H1 (cell line): ENCODE results near the gene WNT3A. TPM values are rescaled to one million over a fixed set of nuclear protein-coding genes. Genes with fewer than 3 reads are reported as not detected.

Source experiments
- CHD1 ChIP-seq: IDR thresholded peaks from 2 replicates; pipeline ENCODE4 v1.6.1; 2012; ENCODE audit warnings: low read depth, low read length, improper control_type of control experiment
- HDAC2 ChIP-seq, 2 experiments: fragments of 300-600 bp in 1 of 2; sonication (generic) in 1 of 2; IDR thresholded peaks; 2 replicates each; pipeline ENCODE4 v1.6.1; 2011 to 2012; ENCODE audit warnings: low read depth in 2 of 2, low read length in 2 of 2, mild to moderate bottlenecking in 2 of 2, moderate library complexity in 2 of 2, borderline replicate concordance in 1 of 2, inconsistent platforms in 1 of 2
- KDM1A ChIP-seq: fragments of 200-600, 300-600 bp; sonication (generic); IDR thresholded peaks from 2 replicates; pipeline ENCODE4 v1.7.1; 2016; ENCODE audit warnings: mild to moderate bottlenecking, low read length, borderline replicate concordance
- SIX5 ChIP-seq: IDR thresholded peaks from 2 replicates; pipeline ENCODE4 v1.6.1; 2011; ENCODE audit warnings: mild to moderate bottlenecking, low read depth, low read length
- TAF7 ChIP-seq: optimal IDR thresholded peaks from 2 replicates; pipeline ENCODE3; 2011; ENCODE audit warnings: low read depth, mild to moderate bottlenecking, inconsistent platforms, low read length, moderate library complexity, borderline replicate concordance
- TEAD4 ChIP-seq: IDR thresholded peaks from 2 replicates; pipeline ENCODE4 v1.6.1; 2012; ENCODE audit warnings: low read depth, low read length, inconsistent platforms, mixed read lengths
- YY1 ChIP-seq: IDR thresholded peaks from 2 replicates; pipeline ENCODE4 v1.6.1; 2011; ENCODE audit warnings: low read depth, mild to moderate bottlenecking, low read length
- polyA plus RNA-seq, 7 experiments: library from polyadenylated mRNA; depleted of rRNA in 3 of 7; stranded (reverse) in 5 of 7; unstranded in 2 of 7; fragments of >200 nt in 5 of 7; fragments of 200-250 nt in 2 of 7; gene quantifications; 1 replicate in 5 of 7; 2 replicates in 1 of 7; 4 replicates in 1 of 7; pipeline versions ENCODE4 v1.2.1 to v1.2.3, GENCODE V29; 2011 to 2013; ENCODE audit warnings: missing spikeins in 2 of 7, mixed read lengths in 2 of 7
- total RNA-seq: library from RNA; stranded (reverse); fragmentation: NEBNext Ultra II Directional; extraction: Animal tissue kit (Norgen Biotek cat#: 25700); gene quantifications from 2 replicates; pipeline ENCODE4 v1.2.1, GENCODE V29; 2021
- TF ChIP-seq, protein P1 (sequence below): fragments of 300-600 bp; sonication (generic); IDR thresholded peaks from 2 replicates; pipeline ENCODE4 v1.7.1; 2012; ENCODE audit warnings: low read length, moderate library complexity, mild to moderate bottlenecking, inconsistent platforms; ENCODE audit not compliant: insufficient replicate concordance
- TF ChIP-seq, protein P2 (sequence below): IDR thresholded peaks from 2 replicates; pipeline ENCODE4 v1.6.1; 2011; ENCODE audit warnings: low read depth, mild to moderate bottlenecking, low read length; ENCODE audit not compliant: insufficient read depth

Gene WNT3A
- total and polyA plus RNA-seq, 2 of the 8 experiments (the other 6 are each of a cell fraction or from before 2014, with no cell fraction given): 0.08 to 0.19 TPM

DNA sequence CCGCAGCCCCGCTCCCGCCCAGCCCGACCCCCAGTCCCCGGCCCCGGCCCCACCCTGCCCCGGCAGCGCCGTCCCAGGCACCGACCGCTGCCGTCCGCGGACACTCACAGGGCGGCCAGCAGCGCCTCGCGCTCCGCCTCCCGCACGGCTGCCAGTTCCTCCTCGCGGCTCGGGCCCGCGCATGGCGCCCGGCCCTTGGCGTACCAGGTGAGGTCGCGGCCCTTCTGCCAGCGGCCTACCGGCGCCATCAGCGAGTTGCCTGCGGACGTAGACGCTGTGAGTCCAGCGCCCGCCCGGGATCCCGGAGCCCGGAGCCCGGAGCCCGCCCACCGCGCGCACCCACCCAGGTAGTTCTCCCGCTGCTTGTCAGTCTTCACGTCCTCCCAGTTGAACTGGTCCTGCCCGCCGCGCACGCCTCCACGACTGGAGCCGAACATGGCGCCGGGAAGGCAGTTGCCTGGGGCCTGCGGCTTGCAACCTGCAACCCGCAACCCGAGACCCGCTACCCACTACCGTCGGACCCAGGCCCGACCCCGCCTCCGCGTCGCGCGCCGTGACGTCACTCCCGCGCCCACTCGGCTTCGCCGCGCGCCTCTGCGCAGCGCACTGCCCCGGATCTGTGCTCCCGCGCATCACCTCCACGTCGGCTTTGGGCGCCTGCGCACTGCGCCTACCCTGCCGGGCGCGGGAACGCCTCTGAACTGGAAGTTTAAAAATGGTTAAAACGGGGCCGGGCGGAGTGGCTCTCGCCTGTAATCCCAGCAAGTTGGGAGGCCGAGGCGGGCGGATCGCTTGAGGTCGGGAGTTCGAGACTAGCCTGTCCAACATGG lies 96.2 kb downstream of the WNT3A start, which contains the start of gene C1orf35 (continued):
- TF ChIP-seq, protein P1, sequence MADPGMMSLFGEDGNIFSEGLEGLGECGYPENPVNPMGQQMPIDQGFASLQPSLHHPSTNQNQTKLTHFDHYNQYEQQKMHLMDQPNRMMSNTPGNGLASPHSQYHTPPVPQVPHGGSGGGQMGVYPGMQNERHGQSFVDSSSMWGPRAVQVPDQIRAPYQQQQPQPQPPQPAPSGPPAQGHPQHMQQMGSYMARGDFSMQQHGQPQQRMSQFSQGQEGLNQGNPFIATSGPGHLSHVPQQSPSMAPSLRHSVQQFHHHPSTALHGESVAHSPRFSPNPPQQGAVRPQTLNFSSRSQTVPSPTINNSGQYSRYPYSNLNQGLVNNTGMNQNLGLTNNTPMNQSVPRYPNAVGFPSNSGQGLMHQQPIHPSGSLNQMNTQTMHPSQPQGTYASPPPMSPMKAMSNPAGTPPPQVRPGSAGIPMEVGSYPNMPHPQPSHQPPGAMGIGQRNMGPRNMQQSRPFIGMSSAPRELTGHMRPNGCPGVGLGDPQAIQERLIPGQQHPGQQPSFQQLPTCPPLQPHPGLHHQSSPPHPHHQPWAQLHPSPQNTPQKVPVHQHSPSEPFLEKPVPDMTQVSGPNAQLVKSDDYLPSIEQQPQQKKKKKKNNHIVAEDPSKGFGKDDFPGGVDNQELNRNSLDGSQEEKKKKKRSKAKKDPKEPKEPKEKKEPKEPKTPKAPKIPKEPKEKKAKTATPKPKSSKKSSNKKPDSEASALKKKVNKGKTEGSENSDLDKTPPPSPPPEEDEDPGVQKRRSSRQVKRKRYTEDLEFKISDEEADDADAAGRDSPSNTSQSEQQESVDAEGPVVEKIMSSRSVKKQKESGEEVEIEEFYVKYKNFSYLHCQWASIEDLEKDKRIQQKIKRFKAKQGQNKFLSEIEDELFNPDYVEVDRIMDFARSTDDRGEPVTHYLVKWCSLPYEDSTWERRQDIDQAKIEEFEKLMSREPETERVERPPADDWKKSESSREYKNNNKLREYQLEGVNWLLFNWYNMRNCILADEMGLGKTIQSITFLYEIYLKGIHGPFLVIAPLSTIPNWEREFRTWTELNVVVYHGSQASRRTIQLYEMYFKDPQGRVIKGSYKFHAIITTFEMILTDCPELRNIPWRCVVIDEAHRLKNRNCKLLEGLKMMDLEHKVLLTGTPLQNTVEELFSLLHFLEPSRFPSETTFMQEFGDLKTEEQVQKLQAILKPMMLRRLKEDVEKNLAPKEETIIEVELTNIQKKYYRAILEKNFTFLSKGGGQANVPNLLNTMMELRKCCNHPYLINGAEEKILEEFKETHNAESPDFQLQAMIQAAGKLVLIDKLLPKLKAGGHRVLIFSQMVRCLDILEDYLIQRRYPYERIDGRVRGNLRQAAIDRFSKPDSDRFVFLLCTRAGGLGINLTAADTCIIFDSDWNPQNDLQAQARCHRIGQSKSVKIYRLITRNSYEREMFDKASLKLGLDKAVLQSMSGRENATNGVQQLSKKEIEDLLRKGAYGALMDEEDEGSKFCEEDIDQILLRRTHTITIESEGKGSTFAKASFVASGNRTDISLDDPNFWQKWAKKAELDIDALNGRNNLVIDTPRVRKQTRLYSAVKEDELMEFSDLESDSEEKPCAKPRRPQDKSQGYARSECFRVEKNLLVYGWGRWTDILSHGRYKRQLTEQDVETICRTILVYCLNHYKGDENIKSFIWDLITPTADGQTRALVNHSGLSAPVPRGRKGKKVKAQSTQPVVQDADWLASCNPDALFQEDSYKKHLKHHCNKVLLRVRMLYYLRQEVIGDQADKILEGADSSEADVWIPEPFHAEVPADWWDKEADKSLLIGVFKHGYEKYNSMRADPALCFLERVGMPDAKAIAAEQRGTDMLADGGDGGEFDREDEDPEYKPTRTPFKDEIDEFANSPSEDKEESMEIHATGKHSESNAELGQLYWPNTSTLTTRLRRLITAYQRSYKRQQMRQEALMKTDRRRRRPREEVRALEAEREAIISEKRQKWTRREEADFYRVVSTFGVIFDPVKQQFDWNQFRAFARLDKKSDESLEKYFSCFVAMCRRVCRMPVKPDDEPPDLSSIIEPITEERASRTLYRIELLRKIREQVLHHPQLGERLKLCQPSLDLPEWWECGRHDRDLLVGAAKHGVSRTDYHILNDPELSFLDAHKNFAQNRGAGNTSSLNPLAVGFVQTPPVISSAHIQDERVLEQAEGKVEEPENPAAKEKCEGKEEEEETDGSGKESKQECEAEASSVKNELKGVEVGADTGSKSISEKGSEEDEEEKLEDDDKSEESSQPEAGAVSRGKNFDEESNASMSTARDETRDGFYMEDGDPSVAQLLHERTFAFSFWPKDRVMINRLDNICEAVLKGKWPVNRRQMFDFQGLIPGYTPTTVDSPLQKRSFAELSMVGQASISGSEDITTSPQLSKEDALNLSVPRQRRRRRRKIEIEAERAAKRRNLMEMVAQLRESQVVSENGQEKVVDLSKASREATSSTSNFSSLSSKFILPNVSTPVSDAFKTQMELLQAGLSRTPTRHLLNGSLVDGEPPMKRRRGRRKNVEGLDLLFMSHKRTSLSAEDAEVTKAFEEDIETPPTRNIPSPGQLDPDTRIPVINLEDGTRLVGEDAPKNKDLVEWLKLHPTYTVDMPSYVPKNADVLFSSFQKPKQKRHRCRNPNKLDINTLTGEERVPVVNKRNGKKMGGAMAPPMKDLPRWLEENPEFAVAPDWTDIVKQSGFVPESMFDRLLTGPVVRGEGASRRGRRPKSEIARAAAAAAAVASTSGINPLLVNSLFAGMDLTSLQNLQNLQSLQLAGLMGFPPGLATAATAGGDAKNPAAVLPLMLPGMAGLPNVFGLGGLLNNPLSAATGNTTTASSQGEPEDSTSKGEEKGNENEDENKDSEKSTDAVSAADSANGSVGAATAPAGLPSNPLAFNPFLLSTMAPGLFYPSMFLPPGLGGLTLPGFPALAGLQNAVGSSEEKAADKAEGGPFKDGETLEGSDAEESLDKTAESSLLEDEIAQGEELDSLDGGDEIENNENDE: no peak
- no peak for TF ChIP-seq CHD1
- TF ChIP-seq YY1: peak; percentile 64
- no peak for TF ChIP-seq SIX5
- TF ChIP-seq, protein P2, sequence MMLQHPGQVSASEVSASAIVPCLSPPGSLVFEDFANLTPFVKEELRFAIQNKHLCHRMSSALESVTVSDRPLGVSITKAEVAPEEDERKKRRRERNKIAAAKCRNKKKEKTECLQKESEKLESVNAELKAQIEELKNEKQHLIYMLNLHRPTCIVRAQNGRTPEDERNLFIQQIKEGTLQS: peak; percentile 96
- 0 out of 4 replicates have a peak, but pooled peaks of 1 of the 2 experiments have one; percentile 85 for TF ChIP-seq HDAC2 (IDR thresholded peaks at IDR 0.05; ENCODE audit: borderline replicate concordance in 1 of 2, low read depth in 2 of 2, low read length in 2 of 2)
- TF ChIP-seq TEAD4: no peak
- TF ChIP-seq TAF7: peak; percentile 71
- no peak for TF ChIP-seq KDM1A
